OCI-LY1 (cell line): ENCODE results near the gene PTPRN2.

Experiments used
- H2AFZ ChIP-seq: fragments of 200-600 bp; sonication (generic), shearing (Covaris generic); 2 replicates; pipeline ENCODE4 v1.6.0; 2014; ENCODE audit warnings: antibody characterized with exemption, mild to moderate bottlenecking, low read length
- H3F3A ChIP-seq: fragments of 200-600 bp; sonication (generic), shearing (Covaris generic); 2 replicates; pipeline ENCODE4 v1.6.0; 2014; ENCODE audit warnings: mild to moderate bottlenecking, antibody characterized with exemption, low read length, moderate library complexity; ENCODE audit not compliant: insufficient read depth
- H3K27ac ChIP-seq: fragments of 200-600 bp; sonication (generic); 2 replicates; pipeline ENCODE4 v1.5.1; 2014; ENCODE audit warnings: low read length, mixed run types, mild to moderate bottlenecking, low read depth; ENCODE audit not compliant: poor library complexity, severe bottlenecking
- H3K27me3 ChIP-seq: fragments of 200-600 bp; sonication (generic); 2 replicates; pipeline ENCODE4 v1.6.0; 2014; ENCODE audit warnings: antibody characterized with exemption, mild to moderate bottlenecking, low read length, moderate library complexity; ENCODE audit not compliant: insufficient read depth
- H3K36me3 ChIP-seq: fragments of 200-600 bp; sonication (generic); 2 replicates; pipeline ENCODE4 v1.6.1; 2014; ENCODE audit warnings: mild to moderate bottlenecking, antibody characterized with exemption, low read length, moderate library complexity, mixed read lengths; ENCODE audit not compliant: insufficient read depth
- H3K4me1 ChIP-seq: fragments of 200-600 bp; sonication (generic); 2 replicates; pipeline ENCODE4 v1.5.1; 2014; ENCODE audit warnings: mild to moderate bottlenecking, low read length, moderate library complexity; ENCODE audit not compliant: insufficient read depth, severe bottlenecking
- H3K4me2 ChIP-seq: fragments of 200-600 bp; sonication (generic), shearing (Covaris generic); 2 replicates; pipeline ENCODE4 v1.6.1; 2014; ENCODE audit warnings: low read length
- H3K4me3 ChIP-seq: fragments of 200-600 bp; sonication (generic); 2 replicates; pipeline ENCODE4 v1.5.1; 2014; ENCODE audit warnings: low read length, low read depth, mild to moderate bottlenecking, mixed read lengths; ENCODE audit not compliant: poor library complexity, severe bottlenecking
- H3K79me2 ChIP-seq: fragments of 200-600 bp; shearing (Covaris generic); 2 replicates; pipeline ENCODE4 v1.6.1; 2016; ENCODE audit warnings: mixed run types, low read length, mixed read lengths; ENCODE audit not compliant: insufficient read depth
- H3K9ac ChIP-seq: fragments of 200-600 bp; sonication (generic), shearing (Covaris generic); 2 replicates; pipeline ENCODE4 v1.6.1; 2014; ENCODE audit warnings: mild to moderate bottlenecking, low read length, mixed read lengths
- H3K9me2 ChIP-seq: fragments of 200-600 bp; sonication (generic), shearing (Covaris generic); 2 replicates; pipeline ENCODE4 v1.6.1; 2014; ENCODE audit warnings: low read depth, mild to moderate bottlenecking, low read length, mixed read lengths
- H3K9me3 ChIP-seq: fragments of 200-600 bp; shearing (Covaris generic); 2 replicates; pipeline ENCODE4 v1.6.1; 2014; ENCODE audit warnings: low read length, mixed read lengths
- H4K20me1 ChIP-seq: fragments of 200-600 bp; sonication (generic), shearing (Covaris generic); 2 replicates; pipeline ENCODE4 v1.6.0; 2016; ENCODE audit warnings: mild to moderate bottlenecking, low read length; ENCODE audit not compliant: insufficient read depth
- EZH2 ChIP-seq: fragments of 200-600 bp; sonication (generic), shearing (Covaris generic); IDR thresholded peaks from 2 replicates; pipeline ENCODE4 v1.8.0; 2017; ENCODE audit warnings: borderline replicate concordance, mixed run types, mild to moderate bottlenecking, antibody characterized with exemption, low read length, moderate library complexity, mixed read lengths
- TF ChIP-seq, protein P1 (sequence below): fragments of 200-600 bp; sonication (generic), shearing (Covaris generic); IDR thresholded peaks from 2 replicates; pipeline ENCODE4 v1.5.1; 2017; ENCODE audit warnings: mild to moderate bottlenecking, antibody characterized with exemption, low read length, moderate library complexity, mixed read lengths

The PTPRN2 gene

DNA sequence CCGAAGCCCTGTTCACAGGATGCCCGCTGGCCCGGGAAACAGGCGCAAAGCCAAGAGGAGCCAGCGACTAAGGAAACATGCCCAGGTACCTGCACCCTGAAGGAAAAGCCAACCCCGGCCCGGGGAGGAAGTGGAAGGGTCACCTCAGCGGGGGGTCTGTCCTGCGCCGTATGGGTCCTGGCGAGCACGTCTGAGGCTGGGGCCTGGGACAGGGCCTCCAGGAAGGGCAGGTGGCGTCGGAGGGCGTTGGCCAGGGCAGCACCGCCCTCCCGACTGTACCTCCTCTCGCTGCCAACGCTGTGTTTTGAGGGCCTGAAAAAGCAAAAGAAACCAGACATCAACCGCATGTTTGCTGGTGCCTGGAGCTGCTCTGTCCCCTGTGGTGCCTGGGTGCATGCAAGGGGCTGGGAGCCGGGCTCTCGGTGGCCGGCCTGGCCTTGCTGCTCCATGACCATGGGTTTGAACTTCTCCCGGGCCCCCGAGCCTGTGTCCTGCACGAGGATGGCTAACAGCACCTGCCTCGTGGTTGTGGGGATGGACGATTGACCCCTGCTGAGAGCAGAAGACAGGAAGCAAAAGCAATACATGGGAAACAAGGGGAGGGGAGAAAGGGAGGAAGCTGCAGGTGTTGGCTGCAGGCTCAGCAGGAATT, 395.3 kb downstream of the PTPRN2 start:
- H3K9me3 ChIP-seq = 0 out of 2 replicates have a peak, but pooled peaks cover 6% of the 10 kb centered on the region

DNA sequence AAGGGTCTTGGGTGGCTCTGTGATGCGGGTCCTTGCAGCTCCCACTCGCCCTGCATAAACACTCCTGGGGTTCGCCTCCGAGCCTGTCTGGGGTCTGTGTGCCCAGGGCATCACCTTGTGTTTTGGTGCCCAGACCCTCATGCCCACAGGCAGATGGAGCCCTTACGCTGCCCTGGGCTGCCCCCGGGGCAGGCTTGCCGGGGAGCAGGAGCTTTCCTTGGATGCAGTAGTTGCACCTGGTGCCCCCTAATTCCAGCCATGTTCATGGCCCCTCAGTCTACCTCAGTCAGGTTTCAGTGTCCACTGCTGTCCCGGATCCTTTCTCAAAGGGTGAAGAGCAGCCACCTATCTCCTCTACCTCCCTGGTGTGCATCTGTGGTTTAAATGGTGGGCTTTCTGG, 396.0 kb downstream of the PTPRN2 start:
- H3K4me3 ChIP-seq = no peak overlapping the region
- H3K79me2 ChIP-seq = no peaks in the 10 kb centered on the region
- no peaks in the 10 kb centered on the region for H4K20me1 ChIP-seq
- no peak overlapping the region for H2AFZ ChIP-seq
- H3K9me2 ChIP-seq = no peaks in the 10 kb centered on the region
- no peaks in the 10 kb centered on the region for H3K4me1 ChIP-seq
- 0 out of 2 replicates have a peak, but pooled peaks cover 6% of the 10 kb centered on the region for H3K9me3 ChIP-seq
- no peak overlapping the region for H3K9ac ChIP-seq
- H3K27ac ChIP-seq = no peak overlapping the region
- no peak overlapping the region for H3K4me2 ChIP-seq
- no peaks in the 10 kb centered on the region for H3K36me3 ChIP-seq
- H3F3A ChIP-seq = no peaks in the 10 kb centered on the region
- TF ChIP-seq EZH2 = no peak
- TF ChIP-seq, protein P1, sequence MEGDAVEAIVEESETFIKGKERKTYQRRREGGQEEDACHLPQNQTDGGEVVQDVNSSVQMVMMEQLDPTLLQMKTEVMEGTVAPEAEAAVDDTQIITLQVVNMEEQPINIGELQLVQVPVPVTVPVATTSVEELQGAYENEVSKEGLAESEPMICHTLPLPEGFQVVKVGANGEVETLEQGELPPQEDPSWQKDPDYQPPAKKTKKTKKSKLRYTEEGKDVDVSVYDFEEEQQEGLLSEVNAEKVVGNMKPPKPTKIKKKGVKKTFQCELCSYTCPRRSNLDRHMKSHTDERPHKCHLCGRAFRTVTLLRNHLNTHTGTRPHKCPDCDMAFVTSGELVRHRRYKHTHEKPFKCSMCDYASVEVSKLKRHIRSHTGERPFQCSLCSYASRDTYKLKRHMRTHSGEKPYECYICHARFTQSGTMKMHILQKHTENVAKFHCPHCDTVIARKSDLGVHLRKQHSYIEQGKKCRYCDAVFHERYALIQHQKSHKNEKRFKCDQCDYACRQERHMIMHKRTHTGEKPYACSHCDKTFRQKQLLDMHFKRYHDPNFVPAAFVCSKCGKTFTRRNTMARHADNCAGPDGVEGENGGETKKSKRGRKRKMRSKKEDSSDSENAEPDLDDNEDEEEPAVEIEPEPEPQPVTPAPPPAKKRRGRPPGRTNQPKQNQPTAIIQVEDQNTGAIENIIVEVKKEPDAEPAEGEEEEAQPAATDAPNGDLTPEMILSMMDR = no peak
- H3K27me3 ChIP-seq = no peaks in the 10 kb centered on the region; the same call in 1 of the 2 replicates

More for the DNA sequence above, 395.3 kb downstream of the PTPRN2 start:
- no peak overlapping the region for H2AFZ ChIP-seq
- H3K79me2 ChIP-seq = no peaks in the 10 kb centered on the region
- H3K4me3 ChIP-seq = no peak overlapping the region
- no peak overlapping the region for H3K9ac ChIP-seq
- H3K9me2 ChIP-seq = no peaks in the 10 kb centered on the region
- no peaks in the 10 kb centered on the region for H3K4me1 ChIP-seq
- H3K27me3 ChIP-seq = no peaks in the 10 kb centered on the region; the same call in 1 of the 2 replicates
- no peaks in the 10 kb centered on the region for H3F3A ChIP-seq
- no peak overlapping the region for H3K4me2 ChIP-seq
- H4K20me1 ChIP-seq = no peaks in the 10 kb centered on the region
- no peak overlapping the region for H3K27ac ChIP-seq
- no peaks in the 10 kb centered on the region for H3K36me3 ChIP-seq
- TF ChIP-seq, protein P1 = no peak
- TF ChIP-seq EZH2 = no peak

DNA sequence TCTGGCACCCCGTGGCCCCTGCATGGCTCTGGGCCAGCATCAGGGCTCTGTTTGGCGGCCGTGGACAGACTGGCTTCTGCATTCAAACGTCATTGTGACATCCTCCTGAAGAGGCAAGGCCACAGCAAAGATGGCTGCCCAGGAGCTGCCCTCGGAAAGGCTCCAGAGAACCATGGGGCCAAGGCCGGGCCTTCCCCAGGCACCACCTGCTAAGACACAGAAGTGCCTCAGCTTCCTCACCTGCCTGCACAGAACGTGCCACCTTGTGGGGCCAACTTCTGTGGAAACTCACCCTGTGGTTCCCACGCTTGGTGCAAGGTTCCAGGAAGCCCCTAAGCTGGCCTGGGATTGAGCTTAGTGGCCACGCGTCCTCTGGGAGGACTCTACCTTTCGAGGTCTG, 396.9 kb downstream of the PTPRN2 start:
- no peaks in the 10 kb centered on the region for H3K27me3 ChIP-seq
- H3K4me1 ChIP-seq = no peaks in the 10 kb centered on the region
- H3K9me3 ChIP-seq = 0 out of 2 replicates have a peak, but pooled peaks cover 5% of the 10 kb centered on the region
- no peak overlapping the region for H2AFZ ChIP-seq
- H3K4me2 ChIP-seq = no peak overlapping the region
- no peaks in the 10 kb centered on the region for H4K20me1 ChIP-seq
- no peaks in the 10 kb centered on the region for H3K9me2 ChIP-seq
- H3K79me2 ChIP-seq = no peaks in the 10 kb centered on the region
- no peak for TF ChIP-seq EZH2
- TF ChIP-seq, protein P1 = no peak
- no peak overlapping the region for H3K27ac ChIP-seq
- no peak overlapping the region for H3K4me3 ChIP-seq
- H3F3A ChIP-seq = no peaks in the 10 kb centered on the region
- H3K9ac ChIP-seq = no peak overlapping the region
- no peaks in the 10 kb centered on the region for H3K36me3 ChIP-seq
